Thyroid gland (tissue), 4 donors: ENCODE measurements around the gene SALL3.

Experiments used
- CTCF ChIP-seq, 6 experiments: fragments of 200-600 bp in 3 of 6; fragments of 450-650 bp in 3 of 6; sonication (generic) in 3 of 6; IDR thresholded peaks; one replicate each; pipeline ENCODE4 v1.5.1; 2016 to 2019; ENCODE audit warnings: antibody characterized with exemption in 6 of 6, mild to moderate bottlenecking in 2 of 6, inconsistent platforms in 1 of 6, moderate library complexity in 1 of 6
- POLR2A ChIP-seq, 2 donors: fragments of 450-650 bp; IDR thresholded peaks; one replicate each; pipeline ENCODE4 v1.6.1; 2017; ENCODE audit warnings: antibody characterized with exemption in 2 of 2, mild to moderate bottlenecking in 2 of 2, moderate library complexity in 1 of 2

- no peak for TF ChIP-seq POLR2A (IDR thresholded peaks at IDR 0.05)
- no peak for TF ChIP-seq CTCF (IDR thresholded peaks at IDR 0.05)
Observed at GRCh38 chr18:79046522-79046921, 66.9 kb downstream of the SALL3 start.
